ENCODE results near the gene TCEA2.

DNA sequence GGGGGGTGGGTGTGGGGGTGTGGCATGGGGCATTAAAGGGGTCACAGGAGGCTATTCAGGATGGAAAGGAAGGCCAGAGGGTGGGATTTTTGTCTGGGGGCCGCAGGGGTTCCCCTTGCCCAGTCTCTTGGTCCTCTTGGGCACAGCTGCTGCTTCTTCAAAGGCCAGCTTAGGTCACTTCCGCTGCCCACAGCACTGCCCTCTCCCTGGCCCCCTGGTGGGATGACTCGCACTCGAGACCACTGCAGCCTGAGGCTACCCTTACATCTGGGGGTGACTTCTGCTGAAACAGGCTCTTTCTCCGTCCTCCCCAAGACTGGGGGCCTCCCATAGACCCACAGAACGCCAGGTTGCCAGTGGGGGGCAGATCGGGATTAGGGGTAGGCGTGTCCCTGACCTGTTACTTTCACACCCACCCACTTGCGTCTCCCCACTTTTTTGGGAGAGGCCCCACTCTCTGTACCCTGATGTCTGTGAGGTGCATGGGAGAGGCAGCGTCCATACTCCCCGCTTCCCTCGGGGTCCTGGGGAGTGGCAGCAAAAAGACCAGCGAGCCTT is 19.9 kb downstream of the TCEA2 start:
- TF ChIP-seq, protein P1, sequence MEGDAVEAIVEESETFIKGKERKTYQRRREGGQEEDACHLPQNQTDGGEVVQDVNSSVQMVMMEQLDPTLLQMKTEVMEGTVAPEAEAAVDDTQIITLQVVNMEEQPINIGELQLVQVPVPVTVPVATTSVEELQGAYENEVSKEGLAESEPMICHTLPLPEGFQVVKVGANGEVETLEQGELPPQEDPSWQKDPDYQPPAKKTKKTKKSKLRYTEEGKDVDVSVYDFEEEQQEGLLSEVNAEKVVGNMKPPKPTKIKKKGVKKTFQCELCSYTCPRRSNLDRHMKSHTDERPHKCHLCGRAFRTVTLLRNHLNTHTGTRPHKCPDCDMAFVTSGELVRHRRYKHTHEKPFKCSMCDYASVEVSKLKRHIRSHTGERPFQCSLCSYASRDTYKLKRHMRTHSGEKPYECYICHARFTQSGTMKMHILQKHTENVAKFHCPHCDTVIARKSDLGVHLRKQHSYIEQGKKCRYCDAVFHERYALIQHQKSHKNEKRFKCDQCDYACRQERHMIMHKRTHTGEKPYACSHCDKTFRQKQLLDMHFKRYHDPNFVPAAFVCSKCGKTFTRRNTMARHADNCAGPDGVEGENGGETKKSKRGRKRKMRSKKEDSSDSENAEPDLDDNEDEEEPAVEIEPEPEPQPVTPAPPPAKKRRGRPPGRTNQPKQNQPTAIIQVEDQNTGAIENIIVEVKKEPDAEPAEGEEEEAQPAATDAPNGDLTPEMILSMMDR (IDR thresholded peaks at IDR 0.05), result no peak
- TF ChIP-seq POLR2AphosphoS5 (IDR thresholded peaks at IDR 0.05; ENCODE audit: insufficient read depth in 1 of 2, low read depth in 1 of 2) (no peak), POLR2A (IDR thresholded peaks at IDR 0.05) (no peak)
